Smooth muscle cell (in vitro differentiated cells): ENCODE results near the gene ETV1. TPM values are rescaled to one million over a fixed set of nuclear protein-coding genes. Genes with fewer than 3 reads are reported as not detected.
A peak's percentile ranks its signal among the peaks of the same experiment; 100 is the strongest.

Source experiments
- DNase-seq: peaks from one replicate; lab custom pipeline; 2025; ENCODE audit not compliant: unreplicated experiment; lab: John Stamatoyannopoulos, UW
- H2AFZ ChIP-seq: fragments of 200-600 bp; sonication (generic); 2 replicates; pipeline ENCODE4 v1.6.0; 2016; ENCODE audit warnings: antibody characterized with exemption, low read depth, mild to moderate bottlenecking
- H3F3A ChIP-seq: fragments of 200-600 bp; sonication (generic); 2 replicates; pipeline ENCODE4 v1.6.0; 2017; ENCODE audit warnings: antibody characterized with exemption, low read depth
- H3K27ac ChIP-seq: fragments of 200-600 bp; sonication (generic); 2 replicates; pipeline ENCODE4 v1.5.1; 2016; ENCODE audit warnings: low read depth, mild to moderate bottlenecking
- H3K27me3 ChIP-seq: fragments of 200-600 bp; sonication (generic); 2 replicates; pipeline ENCODE4 v1.6.1; 2016; ENCODE audit warnings: low read depth, mild to moderate bottlenecking
- H3K36me3 ChIP-seq: fragments of 200-600 bp; sonication (generic); 2 replicates; pipeline ENCODE4 v1.5.1; 2016; ENCODE audit warnings: low read depth
- H3K4me1 ChIP-seq: fragments of 200-600 bp; sonication (generic); 2 replicates; pipeline ENCODE4 v1.5.1; 2016; ENCODE audit warnings: low read depth
- H3K4me2 ChIP-seq: fragments of 200-600 bp; sonication (generic); 2 replicates; pipeline ENCODE4 v1.6.0; 2016; ENCODE audit warnings: mild to moderate bottlenecking
- H3K4me3 ChIP-seq: fragments of 200-600 bp; sonication (generic); 2 replicates; pipeline ENCODE4 v1.5.1; 2016; ENCODE audit warnings: mild to moderate bottlenecking
- H3K79me2 ChIP-seq: fragments of 200-600 bp; sonication (generic); 2 replicates; pipeline ENCODE4 v1.6.0; 2016; ENCODE audit warnings: low read depth, mild to moderate bottlenecking
- H3K9ac ChIP-seq: fragments of 200-600 bp; sonication (generic); 2 replicates; pipeline ENCODE4 v1.6.0; 2016; ENCODE audit warnings: low read depth
- H3K9me3 ChIP-seq: fragments of 200-600 bp; sonication (generic); replicated peaks from 2 replicates; pipeline ENCODE4 v1.5.1; 2016; ENCODE audit warnings: low read depth
- H4K20me1 ChIP-seq: fragments of 200-600 bp; sonication (generic); 2 replicates; pipeline ENCODE4 v1.6.0; 2016; ENCODE audit warnings: low read depth
- CTCF ChIP-seq: fragments of 200-600 bp; sonication (generic); IDR thresholded peaks from 2 replicates; pipeline ENCODE4 v1.5.1; 2017; ENCODE audit warnings: borderline replicate concordance, mild to moderate bottlenecking, antibody characterized with exemption; ENCODE audit not compliant: insufficient read depth, poor library complexity, severe bottlenecking
- WGBS: methylation state at CpG from one replicate; pipeline ENCODE4 v1.1.7; 2016; ENCODE audit warnings: low lambda C conversion rate; 5-methylcytosine and 5-hydroxymethylcytosine counted together
- polyA plus RNA-seq: library from polyadenylated mRNA; unstranded; fragments of >200 nt; fragmentation: Nextera tagmentation; extraction: Ambion mirVana; gene quantifications from 2 replicates; pipeline ENCODE4 v1.2.1, GENCODE V29; 2016
- total RNA-seq: library from RNA; depleted of rRNA; stranded (reverse); fragments of >200 nt; gene quantifications from 2 replicates; pipeline ENCODE4 v1.2.3, GENCODE V29; 2014

Gene ETV1
- total and polyA plus RNA-seq, 2 experiments from 2014 or later, result 24.3 to 27.8 TPM

GRCh38 chr7:13878154-13878553 lies 111.3 kb downstream of the ETV1 start:
- TF ChIP-seq CTCF, result no peak

GRCh38 chr7:13875496-13876074 lies 113.9 kb downstream of the ETV1 start:
- DNase-seq, result no peak
- H3K9me3 ChIP-seq, result no peaks in the 10 kb centered on the region
- no peak overlapping the region for H3K27ac ChIP-seq
- H3K4me3 ChIP-seq, result no peak overlapping the region
- H3K27me3 ChIP-seq, result no peaks in the 10 kb centered on the region
- 89% methylated on average over 5 of the region's 5 CpGs for WGBS
- TF ChIP-seq CTCF, result no peak
- no peak overlapping the region for H2AFZ ChIP-seq
- H3F3A ChIP-seq, result no peaks in the 10 kb centered on the region
- no peak overlapping the region for H3K9ac ChIP-seq
- H4K20me1 ChIP-seq, result no peaks in the 10 kb centered on the region
- no peaks in the 10 kb centered on the region for H3K36me3 ChIP-seq
- no peak overlapping the region for H3K4me2 ChIP-seq
- H3K79me2 ChIP-seq, result no peaks in the 10 kb centered on the region
- peaks cover 6% of the 10 kb centered on the region for H3K4me1 ChIP-seq

More at GRCh38 chr7:13878154-13878553, 111.3 kb downstream of the ETV1 start:
- Histone ChIP-seq H4K20me1 (no peaks in the 10 kb centered on the region), H3K4me1 (peaks cover 6% of the 10 kb centered on the region), H3K79me2 (no peaks in the 10 kb centered on the region), H3K36me3 (no peaks in the 10 kb centered on the region), H3F3A (no peaks in the 10 kb centered on the region), H2AFZ (no peak overlapping the region), H3K9me3 (no peaks in the 10 kb centered on the region), H3K27me3 (no peaks in the 10 kb centered on the region), H3K27ac (no peak overlapping the region), H3K4me3 (no peak overlapping the region), H3K4me2 (no peak overlapping the region), H3K9ac (no peak overlapping the region)
- DNase-seq, result no peak

GRCh38 chr7:13874783-13875182 lies 114.7 kb downstream of the ETV1 start:
- Histone ChIP-seq H3K9ac (no peak overlapping the region), H3F3A (no peaks in the 10 kb centered on the region), H3K4me3 (no peak overlapping the region), H3K4me2 (peak overlapping the region; percentile 74), H4K20me1 (no peaks in the 10 kb centered on the region), H3K27ac (peak overlapping the region; percentile 29), H3K36me3 (no peaks in the 10 kb centered on the region), H3K4me1 (peaks cover 6% of the 10 kb centered on the region), H3K27me3 (no peaks in the 10 kb centered on the region), H2AFZ (peak overlapping the region; percentile 82), H3K79me2 (no peaks in the 10 kb centered on the region), H3K9me3 (no peaks in the 10 kb centered on the region)
- DNase-seq, result no peak
- 36% methylated on average over 2 of the region's 2 CpGs for WGBS
- no peak for TF ChIP-seq CTCF

GRCh38 chr7:13872709-13873108 lies 116.8 kb downstream of the ETV1 start:
- Histone ChIP-seq H3K27ac (no peak overlapping the region), H3K9ac (no peak overlapping the region), H3K36me3 (no peaks in the 10 kb centered on the region), H4K20me1 (no peaks in the 10 kb centered on the region), H3K4me3 (no peak overlapping the region), H3K9me3 (no peaks in the 10 kb centered on the region), H2AFZ (no peak overlapping the region), H3K27me3 (no peaks in the 10 kb centered on the region), H3K79me2 (no peaks in the 10 kb centered on the region), H3K4me2 (no peak overlapping the region), H3F3A (no peaks in the 10 kb centered on the region), H3K4me1 (peaks cover 6% of the 10 kb centered on the region)
- no peak for TF ChIP-seq CTCF
- DNase-seq, result no peak
